Effector memory CD4-positive, alpha-beta T cell (primary cell): ENCODE measurements around the gene PRDM1.
A peak's percentile ranks its signal among the peaks of the same experiment; 100 is the strongest.

Experiments
- DNase-seq, 3 donors: peaks; one replicate each; pipeline ENCODE4 v3.0.0-alpha.2; 2020
- H3K27ac ChIP-seq: 2 replicates; pipeline ENCODE4 v1.7.0; 2013; ENCODE audit warnings: mild to moderate bottlenecking, low read length, moderate library complexity; ENCODE audit not compliant: insufficient read depth, poor library complexity, severe bottlenecking
- H3K27me3 ChIP-seq: replicated peaks from 2 replicates; pipeline ENCODE4 v1.7.0; 2013; ENCODE audit warnings: mild to moderate bottlenecking, low read length; ENCODE audit not compliant: insufficient read depth, control insufficient read depth, poor library complexity, severe bottlenecking
- H3K36me3 ChIP-seq: 2 replicates; pipeline ENCODE4 v1.7.0; 2013; ENCODE audit warnings: mild to moderate bottlenecking, low read length, moderate library complexity; ENCODE audit not compliant: control insufficient read depth, insufficient read depth
- H3K4me1 ChIP-seq: 2 replicates; pipeline ENCODE4 v1.7.0; 2013; ENCODE audit warnings: low read length, mild to moderate bottlenecking; ENCODE audit not compliant: control insufficient read depth, insufficient read depth, poor library complexity, severe bottlenecking
- H3K4me3 ChIP-seq: 2 replicates; pipeline ENCODE4 v1.7.0; 2013; ENCODE audit warnings: low read length, low read depth, mild to moderate bottlenecking; ENCODE audit not compliant: insufficient read depth, poor library complexity, severe bottlenecking
- H3K9me3 ChIP-seq: 2 replicates; pipeline ENCODE4 v1.7.0; 2013; ENCODE audit warnings: mild to moderate bottlenecking, low read length, moderate library complexity; ENCODE audit not compliant: control insufficient read depth

Gene PRDM1

GRCh38 chr6:106053484-106054205 is 32.5 kb upstream of the PRDM1 start:
- H3K36me3 ChIP-seq, result no peaks in the 10 kb centered on the region
- H3K4me1 ChIP-seq, result peaks cover 21% of the 10 kb centered on the region
- H3K27ac ChIP-seq, result no peak overlapping the region
- no peak for DNase-seq
- no peak overlapping the region for H3K4me3 ChIP-seq
- no peaks in the 10 kb centered on the region for H3K27me3 ChIP-seq
- no peaks in the 10 kb centered on the region for H3K9me3 ChIP-seq

GRCh38 chr6:106055489-106055888 is 30.6 kb upstream of the PRDM1 start:
- no peaks in the 10 kb centered on the region for H3K9me3 ChIP-seq
- no peak overlapping the region for H3K4me3 ChIP-seq
- H3K27ac ChIP-seq, result no peak overlapping the region
- H3K27me3 ChIP-seq, result no peaks in the 10 kb centered on the region
- peaks cover 21% of the 10 kb centered on the region for H3K4me1 ChIP-seq
- no peaks in the 10 kb centered on the region for H3K36me3 ChIP-seq
- DNase-seq, result no peak

GRCh38 chr6:106056060-106056745 is 29.9 kb upstream of the PRDM1 start:
- Histone ChIP-seq H3K4me1 (peaks cover 21% of the 10 kb centered on the region), H3K4me3 (no peak overlapping the region), H3K36me3 (no peaks in the 10 kb centered on the region), H3K27me3 (no peaks in the 10 kb centered on the region), H3K27ac (no peak overlapping the region), H3K9me3 (no peaks in the 10 kb centered on the region)
- peak in 1 of 3 donors; percentile 5 for DNase-seq

GRCh38 chr6:106056746-106057390 is 29.3 kb upstream of the PRDM1 start:
- Histone ChIP-seq H3K27me3 (no peaks in the 10 kb centered on the region), H3K36me3 (no peaks in the 10 kb centered on the region), H3K4me1 (peaks cover 21% of the 10 kb centered on the region), H3K27ac (no peak overlapping the region), H3K4me3 (no peak overlapping the region), H3K9me3 (no peaks in the 10 kb centered on the region)
- DNase-seq, result no peak

- no peak for DNase-seq
- H3K4me3 ChIP-seq, result no peak overlapping the region
- no peaks in the 10 kb centered on the region for H3K27me3 ChIP-seq
- H3K4me1 ChIP-seq, result peaks cover 21% of the 10 kb centered on the region
- no peak overlapping the region for H3K27ac ChIP-seq
- H3K36me3 ChIP-seq, result no peaks in the 10 kb centered on the region
- no peaks in the 10 kb centered on the region for H3K9me3 ChIP-seq
Measured at GRCh38 chr6:106059331-106059730, 26.8 kb upstream of the PRDM1 start.

GRCh38 chr6:106060167-106060566 is 26.0 kb upstream of the PRDM1 start:
- Histone ChIP-seq H3K9me3 (no peaks in the 10 kb centered on the region), H3K27me3 (no peaks in the 10 kb centered on the region), H3K36me3 (no peaks in the 10 kb centered on the region), H3K4me1 (peaks cover 21% of the 10 kb centered on the region), H3K4me3 (no peak overlapping the region), H3K27ac (no peak overlapping the region)
- no peak for DNase-seq

- no peak for DNase-seq
- no peaks in the 10 kb centered on the region for H3K27me3 ChIP-seq
- no peaks in the 10 kb centered on the region for H3K9me3 ChIP-seq
- no peaks in the 10 kb centered on the region for H3K36me3 ChIP-seq
- no peak overlapping the region for H3K27ac ChIP-seq
- no peaks in the 10 kb centered on the region for H3K4me1 ChIP-seq
- H3K4me3 ChIP-seq, result no peak overlapping the region
Measured at GRCh38 chr6:106063448-106063850, 22.7 kb upstream of the PRDM1 start.

- H3K9me3 ChIP-seq, result no peaks in the 10 kb centered on the region
- no peaks in the 10 kb centered on the region for H3K4me1 ChIP-seq
- DNase-seq, result no peak
- no peaks in the 10 kb centered on the region for H3K27me3 ChIP-seq
- no peak overlapping the region for H3K27ac ChIP-seq
- no peak overlapping the region for H3K4me3 ChIP-seq
- no peaks in the 10 kb centered on the region for H3K36me3 ChIP-seq
Measured at GRCh38 chr6:106064142-106064541, 22.0 kb upstream of the PRDM1 start.

GRCh38 chr6:106064756-106065155 is 21.4 kb upstream of the PRDM1 start:
- H3K36me3 ChIP-seq, result no peaks in the 10 kb centered on the region
- no peaks in the 10 kb centered on the region for H3K9me3 ChIP-seq
- no peak overlapping the region for H3K27ac ChIP-seq
- H3K27me3 ChIP-seq, result no peaks in the 10 kb centered on the region
- H3K4me3 ChIP-seq, result no peak overlapping the region
- no peaks in the 10 kb centered on the region for H3K4me1 ChIP-seq
- no peak for DNase-seq

GRCh38 chr6:106066989-106067388 is 19.1 kb upstream of the PRDM1 start:
- H3K27ac ChIP-seq, result no peak overlapping the region
- H3K27me3 ChIP-seq, result no peaks in the 10 kb centered on the region
- DNase-seq, result no peak
- no peaks in the 10 kb centered on the region for H3K4me1 ChIP-seq
- no peak overlapping the region for H3K4me3 ChIP-seq
- H3K36me3 ChIP-seq, result no peaks in the 10 kb centered on the region
- H3K9me3 ChIP-seq, result no peaks in the 10 kb centered on the region
